MM.1S (cell line): ENCODE data around the gene CEACAM4.

ENCODE experiments used
- DNase-seq: peaks from one replicate; pipeline ENCODE4 v3.0.0-alpha.2; 2015
- H2AFZ ChIP-seq: fragments of 300-600 bp; sonication (generic); 2 replicates; pipeline ENCODE4 v1.6.0; 2016; ENCODE audit warnings: antibody characterized with exemption, low read length
- H3F3A ChIP-seq: fragments of 300-600 bp; sonication (generic); 2 replicates; pipeline ENCODE4 v1.6.1; 2016; ENCODE audit warnings: mild to moderate bottlenecking, antibody characterized with exemption, low read length, moderate library complexity, mixed read lengths; ENCODE audit not compliant: insufficient read depth
- H3K27ac ChIP-seq: fragments of 300-600 bp; sonication (generic); 2 replicates; pipeline ENCODE4 v1.5.1; 2016; ENCODE audit warnings: mild to moderate bottlenecking, low read length
- H3K27me3 ChIP-seq: fragments of 300-600 bp; sonication (generic); replicated peaks from 2 replicates; pipeline ENCODE4 v1.6.0; 2016; ENCODE audit warnings: low read length; ENCODE audit not compliant: insufficient read depth
- H3K36me3 ChIP-seq: fragments of 300-600 bp; sonication (generic); replicated peaks from 2 replicates; pipeline ENCODE4 v1.6.1; 2016; ENCODE audit warnings: mild to moderate bottlenecking, low read length, mixed read lengths; ENCODE audit not compliant: insufficient read depth
- H3K4me1 ChIP-seq: fragments of 300-600 bp; sonication (generic); 2 replicates; pipeline ENCODE4 v1.6.1; 2016; ENCODE audit warnings: low read length, mixed read lengths
- H3K4me2 ChIP-seq: fragments of 300-600 bp; sonication (generic); 2 replicates; pipeline ENCODE4 v1.6.0; 2016; ENCODE audit warnings: low read depth, low read length
- H3K4me3 ChIP-seq: fragments of 300-600 bp; sonication (generic); 2 replicates; pipeline ENCODE4 v1.5.1; 2016; ENCODE audit warnings: low read length, mixed read lengths
- H3K79me2 ChIP-seq: fragments of 300-600 bp; sonication (generic); 2 replicates; pipeline ENCODE4 v1.6.1; 2016; ENCODE audit warnings: mixed run types, low read length, mixed read lengths
- H3K9ac ChIP-seq: fragments of 300-600 bp; sonication (generic); 2 replicates; pipeline ENCODE4 v1.6.1; 2016; ENCODE audit warnings: low read length, mixed read lengths
- H3K9me2 ChIP-seq: fragments of 300-600 bp; sonication (generic); replicated peaks from 2 replicates; pipeline ENCODE4 v1.6.1; 2016; ENCODE audit warnings: mild to moderate bottlenecking, low read length, mixed read lengths; ENCODE audit not compliant: insufficient read depth
- H3K9me3 ChIP-seq: fragments of 300-600 bp; sonication (generic); replicated peaks from 2 replicates; pipeline ENCODE4 v1.6.1; 2016; ENCODE audit warnings: mild to moderate bottlenecking, low read length, mixed read lengths; ENCODE audit not compliant: insufficient read depth
- H4K20me1 ChIP-seq: fragments of 300-600 bp; sonication (generic); 2 replicates; pipeline ENCODE4 v1.6.1; 2016; ENCODE audit warnings: mild to moderate bottlenecking, low read length, moderate library complexity, mixed read lengths; ENCODE audit not compliant: insufficient read depth
- CTCF ChIP-seq: fragments of 300-600 bp; sonication (generic); IDR thresholded peaks from 2 replicates; pipeline ENCODE4 v1.5.1; 2016; ENCODE audit warnings: antibody characterized with exemption, low read length, mixed read lengths
- EZH2 ChIP-seq: fragments of 300-600 bp; sonication (generic); optimal IDR thresholded peaks from 2 replicates; pipeline ENCODE3; 2017; ENCODE audit warnings: low read depth, mild to moderate bottlenecking, antibody characterized with exemption, low read length, mixed read lengths
- EZH2phosphoT487 ChIP-seq: fragments of 300-600 bp; sonication (generic); IDR thresholded peaks from 2 replicates; pipeline ENCODE4 v1.6.1; 2018; ENCODE audit warnings: antibody characterized with exemption, low read length

The CEACAM4 gene

GRCh38 chr19:41624515-41624914, 2.4 kb downstream of the CEACAM4 start:
- H4K20me1 ChIP-seq = no peaks in the 10 kb centered on the region
- no peaks in the 10 kb centered on the region for H3F3A ChIP-seq
- H3K4me1 ChIP-seq = no peaks in the 10 kb centered on the region
- no peaks in the 10 kb centered on the region for H3K9me3 ChIP-seq
- H3K9me2 ChIP-seq = no peaks in the 10 kb centered on the region
- no peak overlapping the region for H3K9ac ChIP-seq
- no peak overlapping the region for H3K27ac ChIP-seq
- H2AFZ ChIP-seq = no peak overlapping the region
- no peak for TF ChIP-seq EZH2phosphoT487
- no peak for TF ChIP-seq EZH2
- TF ChIP-seq CTCF = no peak
- H3K79me2 ChIP-seq = no peaks in the 10 kb centered on the region
- H3K27me3 ChIP-seq = peaks cover 95% of the 10 kb centered on the region
- H3K4me3 ChIP-seq = no peak overlapping the region
- H3K4me2 ChIP-seq = no peak overlapping the region
- DNase-seq = no peak
- H3K36me3 ChIP-seq = no peaks in the 10 kb centered on the region

- Histone ChIP-seq H3K27me3 (peaks cover 90% of the 10 kb centered on the region), H3K9me2 (no peaks in the 10 kb centered on the region), H3K79me2 (no peaks in the 10 kb centered on the region), H3K4me3 (no peak overlapping the region), H3K4me2 (no peak overlapping the region), H3K4me1 (no peaks in the 10 kb centered on the region), H3K9ac (no peak overlapping the region), H3F3A (no peaks in the 10 kb centered on the region), H4K20me1 (no peaks in the 10 kb centered on the region), H3K9me3 (no peaks in the 10 kb centered on the region), H2AFZ (no peak overlapping the region), H3K27ac (no peak overlapping the region), H3K36me3 (no peaks in the 10 kb centered on the region)
- no peak for DNase-seq
- no peak for TF ChIP-seq CTCF
- TF ChIP-seq EZH2 = no peak
- TF ChIP-seq EZH2phosphoT487 = no peak
Measured at GRCh38 chr19:41623360-41623759, 3.5 kb downstream of the CEACAM4 start.

- Histone ChIP-seq H3K27ac (no peak overlapping the region), H4K20me1 (no peaks in the 10 kb centered on the region), H3K9me3 (no peaks in the 10 kb centered on the region), H3K4me1 (no peaks in the 10 kb centered on the region), H3K4me3 (no peak overlapping the region), H3K9me2 (no peaks in the 10 kb centered on the region), H2AFZ (no peak overlapping the region), H3K4me2 (no peak overlapping the region), H3K79me2 (no peaks in the 10 kb centered on the region), H3K36me3 (no peaks in the 10 kb centered on the region), H3F3A (no peaks in the 10 kb centered on the region), H3K9ac (no peak overlapping the region), H3K27me3 (peaks cover 89% of the 10 kb centered on the region)
- no peak for DNase-seq
- no peak for TF ChIP-seq CTCF
- TF ChIP-seq EZH2 = no peak
- TF ChIP-seq EZH2phosphoT487 = no peak
Measured at GRCh38 chr19:41621654-41622053, 5.2 kb downstream of the CEACAM4 start.
